Lower leg skin (tissue), 3 donors: ENCODE measurements around the gene ADARB2.

Experiments used
- POLR2A ChIP-seq, 2 donors: fragments of 450-650 bp; IDR thresholded peaks; one replicate each; pipeline ENCODE4 v1.6.1; 2016 to 2017; ENCODE audit warnings: antibody characterized with exemption in 2 of 2, mild to moderate bottlenecking in 1 of 2, moderate library complexity in 1 of 2
- TF ChIP-seq, protein P1 (sequence below), 3 donors: fragments of 450-650 bp; IDR thresholded peaks; one replicate each; pipeline ENCODE4 v1.5.1; 2016; ENCODE audit warnings: antibody characterized with exemption in 3 of 3, mild to moderate bottlenecking in 3 of 3, moderate library complexity in 2 of 3

DNA sequence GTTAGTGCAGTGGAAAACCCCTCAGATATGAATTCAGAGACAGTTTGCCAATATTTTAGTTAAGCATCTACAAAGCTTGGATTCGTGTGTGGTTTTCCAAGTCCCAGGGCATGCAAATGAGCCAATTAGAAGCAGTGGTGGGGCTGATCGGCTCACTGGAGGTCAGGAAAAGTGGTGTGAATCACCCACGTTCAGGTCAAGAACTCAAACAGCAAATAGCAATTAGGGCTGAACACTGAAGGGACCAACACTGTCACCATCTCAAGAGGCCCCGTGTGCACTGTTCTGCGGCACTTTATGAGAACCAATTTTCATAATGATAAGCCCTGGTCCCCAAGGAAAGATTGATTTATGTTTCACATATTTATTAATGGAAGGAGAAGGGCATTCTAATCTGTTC, 68.9 kb downstream of the ADARB2 start:
- TF ChIP-seq, protein P1, sequence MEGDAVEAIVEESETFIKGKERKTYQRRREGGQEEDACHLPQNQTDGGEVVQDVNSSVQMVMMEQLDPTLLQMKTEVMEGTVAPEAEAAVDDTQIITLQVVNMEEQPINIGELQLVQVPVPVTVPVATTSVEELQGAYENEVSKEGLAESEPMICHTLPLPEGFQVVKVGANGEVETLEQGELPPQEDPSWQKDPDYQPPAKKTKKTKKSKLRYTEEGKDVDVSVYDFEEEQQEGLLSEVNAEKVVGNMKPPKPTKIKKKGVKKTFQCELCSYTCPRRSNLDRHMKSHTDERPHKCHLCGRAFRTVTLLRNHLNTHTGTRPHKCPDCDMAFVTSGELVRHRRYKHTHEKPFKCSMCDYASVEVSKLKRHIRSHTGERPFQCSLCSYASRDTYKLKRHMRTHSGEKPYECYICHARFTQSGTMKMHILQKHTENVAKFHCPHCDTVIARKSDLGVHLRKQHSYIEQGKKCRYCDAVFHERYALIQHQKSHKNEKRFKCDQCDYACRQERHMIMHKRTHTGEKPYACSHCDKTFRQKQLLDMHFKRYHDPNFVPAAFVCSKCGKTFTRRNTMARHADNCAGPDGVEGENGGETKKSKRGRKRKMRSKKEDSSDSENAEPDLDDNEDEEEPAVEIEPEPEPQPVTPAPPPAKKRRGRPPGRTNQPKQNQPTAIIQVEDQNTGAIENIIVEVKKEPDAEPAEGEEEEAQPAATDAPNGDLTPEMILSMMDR (IDR thresholded peaks at IDR 0.05), result no peak
- no peak for TF ChIP-seq POLR2A (IDR thresholded peaks at IDR 0.05)
